B cell (primary cell): ENCODE measurements around the gene CDKN2C. TPM values are rescaled to one million over a fixed set of nuclear protein-coding genes. Genes with fewer than 3 reads are reported as not detected.

Experiments
- ATAC-seq: fragments of 200-7000 bp; cut with Tn5 transposase; one replicate; pipeline ENCODE4 v1.10.0; 2021; ENCODE audit warnings: low read depth, mild to moderate bottlenecking, moderate number of reproducible peaks, moderate library complexity
- CTCF ChIA-PET: fragments of 350-600 bp; sonication (Branson Sonifier 250); formaldehyde crosslinking; loops from one replicate; lab custom pipeline; 2021; ENCODE audit warnings: antibody characterized with exemption, inconsistent platforms; lab: Charles Lee
- POLR2A ChIA-PET: fragments of 350-600 bp; sonication (Branson Sonifier 250); formaldehyde crosslinking; loops from one replicate; lab custom pipeline; 2021; ENCODE audit warnings: antibody characterized with exemption; lab: Charles Lee
- DNase-seq: peaks from one replicate; pipeline ENCODE4 v3.0.0; 2013
- H2AFZ ChIP-seq: 2 replicates; pipeline ENCODE4 v1.6.1; 2012; ENCODE audit warnings: mild to moderate bottlenecking, low read depth, low read length; ENCODE audit not compliant: insufficient read depth, poor library complexity, severe bottlenecking
- H3K27ac ChIP-seq, 2 donors: 1 replicate in 1 of 2; 2 replicates in 1 of 2; pipeline ENCODE4 v1.5.1; 2012 to 2013; ENCODE audit warnings: low read length in 2 of 2, mild to moderate bottlenecking in 2 of 2, moderate library complexity in 1 of 2
- H3K27me3 ChIP-seq, 4 experiments: fragments of 200-600 bp in 1 of 4; sonication (generic) in 1 of 4; replicated peaks in 1 of 4; 1 replicate in 2 of 4; 2 replicates in 2 of 4; pipeline versions ENCODE4 v1.6.1 to v1.7.0; 2013 to 2016; ENCODE audit warnings: low read length in 3 of 4, mild to moderate bottlenecking in 2 of 4, mixed read lengths in 1 of 4, moderate library complexity in 1 of 4; ENCODE audit not compliant: insufficient read depth in 4 of 4, control insufficient read depth in 3 of 4; ENCODE audit errors: control extremely low read depth in 1 of 4
- H3K36me3 ChIP-seq, 2 experiments: replicated peaks in 1 of 2; 1 replicate in 1 of 2; 2 replicates in 1 of 2; pipeline versions ENCODE4 v1.6.1 to v1.7.1; 2013; ENCODE audit warnings: low read length in 1 of 2; ENCODE audit not compliant: insufficient read depth in 2 of 2, control insufficient read depth in 1 of 2; ENCODE audit errors: control extremely low read depth in 1 of 2, extremely low read depth in 1 of 2
- H3K4me1 ChIP-seq, 2 donors: fragments of 200-600 bp in 1 of 2; sonication (generic) in 1 of 2; 1 replicate in 1 of 2; 2 replicates in 1 of 2; pipeline versions ENCODE4 v1.5.1 to v1.6.1; 2013 to 2017; ENCODE audit warnings: low read length in 2 of 2; ENCODE audit not compliant: control insufficient read depth in 2 of 2, insufficient read depth in 2 of 2
- H3K4me2 ChIP-seq: replicated peaks from 2 replicates; pipeline ENCODE3; 2012; ENCODE audit warnings: mild to moderate bottlenecking, low read depth, low read length; ENCODE audit not compliant: poor library complexity, severe bottlenecking
- H3K4me3 ChIP-seq, 5 experiments: fragments of 200-600 bp in 1 of 5; sonication (generic) in 1 of 5; 1 replicate in 3 of 5; 2 replicates in 2 of 5; pipeline versions ENCODE4 v1.5.1 to v1.7.0; 2011 to 2016; ENCODE audit warnings: low read length in 4 of 5, mild to moderate bottlenecking in 4 of 5, low read depth in 2 of 5, control low read depth in 1 of 5, moderate library complexity in 1 of 5; ENCODE audit not compliant: insufficient read depth in 1 of 5; ENCODE audit errors: control extremely low read depth in 1 of 5, extremely low read depth in 1 of 5
- H3K79me2 ChIP-seq: fragments of 200-600 bp; sonication (generic); one replicate; pipeline ENCODE4 v1.6.0; 2016; ENCODE audit warnings: low read length; ENCODE audit not compliant: control insufficient read depth, insufficient read depth
- H3K9ac ChIP-seq: fragments of 200-600 bp; sonication (generic); 2 replicates; pipeline ENCODE4 v1.6.1; 2017; ENCODE audit warnings: mild to moderate bottlenecking, low read length, moderate library complexity
- H3K9me3 ChIP-seq, 3 donors: one replicate each; pipeline versions ENCODE4 v1.6.1 to v1.7.1; 2013; ENCODE audit warnings: low read length in 2 of 3; ENCODE audit not compliant: control insufficient read depth in 2 of 3, insufficient read depth in 1 of 3; ENCODE audit errors: control extremely low read depth in 1 of 3
- H4K20me1 ChIP-seq: 2 replicates; pipeline ENCODE4 v1.6.0; 2012; ENCODE audit warnings: mild to moderate bottlenecking, low read length; ENCODE audit not compliant: insufficient read depth, control insufficient read depth, poor library complexity, severe bottlenecking
- H3K27ac Mint-ChIP-seq: one replicate; pipeline ENCODE4 v1.8.0; 2021; ENCODE audit warnings: mixed read lengths
- H3K27me3 Mint-ChIP-seq: one replicate; pipeline ENCODE4 v1.8.0; 2021; ENCODE audit warnings: mixed read lengths
- H3K4me1 Mint-ChIP-seq: one replicate; pipeline ENCODE4 v1.8.0; 2021; ENCODE audit warnings: mixed read lengths
- H3K4me3 Mint-ChIP-seq: one replicate; pipeline ENCODE4 v1.8.0; 2021; ENCODE audit warnings: mixed read lengths
- H3K9me3 Mint-ChIP-seq: one replicate; pipeline ENCODE4 v1.8.0; 2022; ENCODE audit warnings: mixed read lengths; ENCODE audit not compliant: insufficient read depth
- EZH2 ChIP-seq: IDR thresholded peaks from 2 replicates; pipeline ENCODE4 v1.6.1; 2012; ENCODE audit warnings: borderline replicate concordance, low read depth, mild to moderate bottlenecking, moderate library complexity, low read length; ENCODE audit not compliant: insufficient read depth, poor library complexity, severe bottlenecking
- WGBS: methylation state at CpG from one replicate; pipeline ENCODE4 v1.1.5; 2013; ENCODE audit warnings: missing lambda C conversion rate; ENCODE audit not compliant: insufficient coverage; 5-methylcytosine and 5-hydroxymethylcytosine counted together
- intact Hi-C: fragments of 100-400 bp; cut with micrococcal nuclease; formaldehyde crosslinking; loops from one replicate; pipeline ENCODE4 v1.10.0; 2022
- polyA plus RNA-seq: library from polyadenylated mRNA; depleted of rRNA; stranded (reverse); fragments of >200 nt; gene quantifications from 2 replicates; pipeline ENCODE4 v1.2.3, GENCODE V29; 2012
- total RNA-seq, 2 donors: library from RNA; stranded (reverse); fragments of 120-200 nt in 1 of 2; gene quantifications; 1 replicate in 1 of 2; 2 replicates in 1 of 2; pipeline versions ENCODE4 v1.2.3 to v1.2.4, GENCODE V29; 2013 to 2022
- TF ChIP-seq, protein P1 (sequence below): fragments of 200-600 bp; IDR thresholded peaks from one replicate; pipeline ENCODE4 v1.8.0; 2022; ENCODE audit warnings: antibody characterized with exemption, mild to moderate bottlenecking

Gene CDKN2C
- total and polyA plus RNA-seq, 2 donors (not counting 1 experiment from before 2014, with no cell fraction given): 1.5 to 1.7 TPM

DNA sequence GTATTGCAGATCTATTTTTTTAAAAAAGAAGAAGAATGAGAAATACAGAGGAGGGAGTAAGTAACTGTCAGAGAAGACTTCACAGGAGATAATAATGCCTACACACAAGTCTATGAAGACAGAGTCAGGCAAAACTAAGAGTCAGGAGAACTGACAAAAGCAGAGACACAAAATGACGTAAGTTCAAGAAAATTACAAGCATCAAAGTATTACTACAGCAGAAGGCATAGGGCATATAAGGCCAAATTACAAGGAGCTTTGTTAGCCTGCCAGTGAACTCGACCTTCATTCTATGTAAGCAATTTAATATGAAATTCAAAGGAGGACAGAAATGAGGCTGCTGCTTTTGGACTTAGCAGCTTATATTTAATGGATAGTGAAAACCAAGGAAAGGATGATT is 33.7 kb upstream of the CDKN2C start:
- Histone ChIP-seq H3K4me2 (no peak overlapping the region), H3K9ac (no peak overlapping the region), H3K27me3 (no peaks in the 10 kb centered on the region), H3K4me3 (no peak overlapping the region), H3K4me1 (peaks cover 0 to 11% of the 10 kb centered on the region in 2 donors), H3K36me3 (no peaks in the 10 kb centered on the region), H2AFZ (no peak overlapping the region), H3K79me2 (peaks cover 39% of the 10 kb centered on the region), H3K9me3 (peaks cover 0 to 8% (median 1%) of the 10 kb centered on the region in 3 donors), H4K20me1 (peaks cover 26% of the 10 kb centered on the region), H3K27ac (no peak overlapping the region)
- no peak overlapping the region for H3K27ac Mint-ChIP-seq
- no peak overlapping the region for H3K4me3 Mint-ChIP-seq
- CTCF ChIA-PET: interaction anchor here (1.0 to 1.5 kb wide), 3 partner anchors 9 to 253 kb away, joined by 3 to 5 read pairs (median 3); no protein-coding TSS in a partner anchor
- intact Hi-C loops: no loop called here
- no peak for TF ChIP-seq EZH2
- TF ChIP-seq, protein P1, sequence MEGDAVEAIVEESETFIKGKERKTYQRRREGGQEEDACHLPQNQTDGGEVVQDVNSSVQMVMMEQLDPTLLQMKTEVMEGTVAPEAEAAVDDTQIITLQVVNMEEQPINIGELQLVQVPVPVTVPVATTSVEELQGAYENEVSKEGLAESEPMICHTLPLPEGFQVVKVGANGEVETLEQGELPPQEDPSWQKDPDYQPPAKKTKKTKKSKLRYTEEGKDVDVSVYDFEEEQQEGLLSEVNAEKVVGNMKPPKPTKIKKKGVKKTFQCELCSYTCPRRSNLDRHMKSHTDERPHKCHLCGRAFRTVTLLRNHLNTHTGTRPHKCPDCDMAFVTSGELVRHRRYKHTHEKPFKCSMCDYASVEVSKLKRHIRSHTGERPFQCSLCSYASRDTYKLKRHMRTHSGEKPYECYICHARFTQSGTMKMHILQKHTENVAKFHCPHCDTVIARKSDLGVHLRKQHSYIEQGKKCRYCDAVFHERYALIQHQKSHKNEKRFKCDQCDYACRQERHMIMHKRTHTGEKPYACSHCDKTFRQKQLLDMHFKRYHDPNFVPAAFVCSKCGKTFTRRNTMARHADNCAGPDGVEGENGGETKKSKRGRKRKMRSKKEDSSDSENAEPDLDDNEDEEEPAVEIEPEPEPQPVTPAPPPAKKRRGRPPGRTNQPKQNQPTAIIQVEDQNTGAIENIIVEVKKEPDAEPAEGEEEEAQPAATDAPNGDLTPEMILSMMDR: no peak
- POLR2A ChIA-PET: no interaction called here
- peaks cover 36% of the 10 kb centered on the region for H3K4me1 Mint-ChIP-seq
- WGBS: 100% methylated on average over 1 of the region's 2 CpGs
- DNase-seq: no peak
- ATAC-seq: no peak
- no peaks in the 10 kb centered on the region for H3K27me3 Mint-ChIP-seq
- no peaks in the 10 kb centered on the region for H3K9me3 Mint-ChIP-seq

DNA sequence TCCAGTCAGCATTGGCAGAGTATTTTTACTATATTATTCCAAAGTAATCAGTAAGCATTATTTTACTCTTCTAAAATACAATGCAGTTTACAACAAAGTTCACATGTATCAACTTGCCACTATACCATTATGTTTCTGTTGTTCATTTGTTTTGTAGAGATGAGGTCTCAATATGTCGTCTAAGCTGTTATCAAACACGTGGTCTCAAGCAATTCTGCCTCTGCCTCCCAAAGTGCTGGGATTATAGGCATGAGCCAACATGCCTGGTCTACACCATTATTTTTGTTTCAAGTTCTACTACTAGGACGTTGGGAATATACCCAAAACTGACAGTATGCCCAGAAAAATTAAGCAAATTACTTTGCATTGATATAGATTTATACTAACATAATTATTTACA is 29.8 kb upstream of the CDKN2C start:
- H3K9ac ChIP-seq: no peak overlapping the region
- no peak overlapping the region for H3K4me3 ChIP-seq
- Mint-ChIP-seq H3K9me3 (no peaks in the 10 kb centered on the region), H3K27ac (no peak overlapping the region), H3K27me3 (no peaks in the 10 kb centered on the region), H3K4me1 (peaks cover 31% of the 10 kb centered on the region), H3K4me3 (no peak overlapping the region)
- POLR2A ChIA-PET: no interaction called here
- H3K36me3 ChIP-seq: peaks cover 0 to 8% of the 10 kb centered on the region in 2 experiments
- H3K4me1 ChIP-seq: peaks cover 0 to 11% of the 10 kb centered on the region in 2 donors
- H2AFZ ChIP-seq: no peak overlapping the region
- DNase-seq (no peak), ATAC-seq (no peak)
- 100% methylated on average over 2 of the region's 3 CpGs for WGBS
- intact Hi-C loops: no loop called here
- H4K20me1 ChIP-seq: peaks cover 60% of the 10 kb centered on the region
- H3K79me2 ChIP-seq: peaks cover 77% of the 10 kb centered on the region
- no peak for TF ChIP-seq EZH2
- TF ChIP-seq, protein P1: no peak
- no peaks in the 10 kb centered on the region for H3K27me3 ChIP-seq
- CTCF ChIA-PET: interaction anchor here (1.3 kb wide), 1 partner anchor 11 kb away, joined by 10 read pairs; no protein-coding TSS in a partner anchor
- no peak overlapping the region for H3K27ac ChIP-seq
- no peak overlapping the region for H3K4me2 ChIP-seq
- H3K9me3 ChIP-seq: no peaks in the 10 kb centered on the region
